Activated naive CD4-positive, alpha-beta T cell (primary cell): ENCODE measurements around the gene GTPBP2.
"Not testable (repeated sequence)": the region's sequence is repeated elsewhere in the genome, so short reads cannot be mapped to it uniquely, and the experiment has no call there.

Experiments used
- DNase-seq, 4 experiments: peaks; one replicate each; lab custom pipeline; 2025; lab: John Stamatoyannopoulos, UW

The GTPBP2 gene, protein sequence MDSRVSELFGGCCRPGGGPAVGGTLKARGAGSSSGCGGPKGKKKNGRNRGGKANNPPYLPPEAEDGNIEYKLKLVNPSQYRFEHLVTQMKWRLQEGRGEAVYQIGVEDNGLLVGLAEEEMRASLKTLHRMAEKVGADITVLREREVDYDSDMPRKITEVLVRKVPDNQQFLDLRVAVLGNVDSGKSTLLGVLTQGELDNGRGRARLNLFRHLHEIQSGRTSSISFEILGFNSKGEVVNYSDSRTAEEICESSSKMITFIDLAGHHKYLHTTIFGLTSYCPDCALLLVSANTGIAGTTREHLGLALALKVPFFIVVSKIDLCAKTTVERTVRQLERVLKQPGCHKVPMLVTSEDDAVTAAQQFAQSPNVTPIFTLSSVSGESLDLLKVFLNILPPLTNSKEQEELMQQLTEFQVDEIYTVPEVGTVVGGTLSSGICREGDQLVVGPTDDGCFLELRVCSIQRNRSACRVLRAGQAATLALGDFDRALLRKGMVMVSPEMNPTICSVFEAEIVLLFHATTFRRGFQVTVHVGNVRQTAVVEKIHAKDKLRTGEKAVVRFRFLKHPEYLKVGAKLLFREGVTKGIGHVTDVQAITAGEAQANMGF

DNA sequence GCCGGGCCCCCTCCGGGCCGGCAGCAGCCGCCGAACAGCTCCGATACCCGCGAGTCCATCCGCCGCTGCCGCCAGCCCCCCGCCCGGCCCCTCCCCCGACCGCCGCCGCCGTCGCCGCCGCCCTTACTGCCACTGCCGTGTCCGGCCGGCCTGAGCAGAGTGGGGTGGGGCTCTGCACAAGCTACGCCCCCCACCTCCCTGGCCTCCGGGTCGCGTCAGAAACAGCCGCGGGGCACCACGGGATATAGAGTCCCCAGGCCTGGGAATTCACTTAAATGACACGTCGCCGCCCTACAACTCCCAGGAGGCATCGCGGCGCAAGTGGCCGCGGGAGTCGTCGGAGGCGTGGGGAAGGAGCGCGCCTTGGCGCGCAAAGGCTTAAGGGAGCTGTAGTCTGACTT, at the start of gene GTPBP2:
Gene GTPBP2, minus strand, starts transcription at position 161 of the 401 bp plus-strand sequence. Its CDS starts 102 bp downstream, at position 59.
- DNase-seq, result peak; percentile 85 to 93 (median 88)

DNA sequence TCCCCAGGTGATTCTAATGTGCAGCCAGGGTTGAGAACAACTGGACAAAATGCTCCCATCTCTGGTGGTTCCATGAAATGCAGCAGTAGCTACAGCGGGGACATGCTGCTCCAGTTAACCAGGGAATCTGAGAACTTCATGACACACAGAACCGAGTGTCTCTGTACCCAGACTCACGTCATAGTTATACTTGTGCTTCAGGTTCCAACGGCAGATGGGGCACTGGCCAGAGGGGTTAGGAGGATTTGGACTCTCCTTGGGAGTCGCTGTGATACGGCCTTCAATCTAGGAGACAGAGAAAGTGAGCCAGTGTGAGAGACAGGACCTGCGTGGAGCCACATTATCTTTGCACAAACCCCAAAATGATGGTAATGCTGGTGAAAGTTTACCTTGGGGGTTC, 49.3 kb upstream of the GTPBP2 start:
- no peak for DNase-seq

DNA sequence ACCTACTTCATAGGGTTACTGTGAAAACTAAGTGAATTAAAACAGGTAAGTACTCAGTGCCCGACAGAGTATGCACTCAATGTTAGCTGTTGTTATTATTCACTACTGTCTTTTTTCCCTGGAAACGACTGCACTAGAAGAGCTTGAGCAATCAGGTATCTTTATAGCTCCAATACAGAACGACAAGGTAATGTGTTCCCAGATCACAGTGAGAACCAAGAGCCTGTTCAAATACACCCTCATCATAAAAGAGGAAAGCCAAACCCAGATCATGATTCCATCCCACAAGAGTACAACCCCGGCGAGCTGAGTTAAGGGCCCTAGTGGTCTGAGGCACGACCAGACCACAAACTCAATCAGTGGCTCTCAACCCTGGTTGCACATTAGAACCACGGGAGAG, 48.7 kb upstream of the GTPBP2 start:
- no peak for DNase-seq

DNA sequence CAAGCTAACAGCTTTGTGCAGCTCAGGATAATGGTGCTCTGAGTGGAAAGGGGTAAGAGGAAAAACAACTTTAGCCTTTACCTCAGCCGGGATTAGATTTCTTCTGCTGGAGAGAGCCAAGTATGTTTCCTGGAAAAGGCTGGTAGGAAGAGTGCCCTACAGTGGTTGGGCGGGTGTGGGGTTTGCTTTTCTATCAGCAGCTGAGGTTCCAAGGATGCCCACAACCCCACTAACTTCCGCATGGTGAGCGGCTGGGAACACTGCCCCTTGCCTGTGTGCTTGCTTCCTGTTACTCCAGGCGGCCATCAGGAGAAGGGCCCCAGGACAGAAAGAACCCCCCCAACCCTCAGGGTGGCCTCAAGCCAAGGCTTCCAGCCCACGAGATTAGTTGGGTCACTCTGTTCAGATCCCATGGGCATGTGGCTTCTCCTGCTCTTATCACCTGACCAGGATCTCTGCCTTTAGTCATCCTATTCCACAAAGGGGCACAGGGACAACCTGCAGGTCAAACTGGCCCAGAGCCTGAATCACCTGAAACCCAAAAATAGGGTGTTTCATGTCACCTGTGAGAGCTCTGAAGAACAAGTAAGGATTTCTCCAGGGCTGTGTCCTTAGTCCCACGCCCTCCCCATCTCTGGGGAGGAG, 48.0 kb upstream of the GTPBP2 start:
- DNase-seq, result no peak

DNA sequence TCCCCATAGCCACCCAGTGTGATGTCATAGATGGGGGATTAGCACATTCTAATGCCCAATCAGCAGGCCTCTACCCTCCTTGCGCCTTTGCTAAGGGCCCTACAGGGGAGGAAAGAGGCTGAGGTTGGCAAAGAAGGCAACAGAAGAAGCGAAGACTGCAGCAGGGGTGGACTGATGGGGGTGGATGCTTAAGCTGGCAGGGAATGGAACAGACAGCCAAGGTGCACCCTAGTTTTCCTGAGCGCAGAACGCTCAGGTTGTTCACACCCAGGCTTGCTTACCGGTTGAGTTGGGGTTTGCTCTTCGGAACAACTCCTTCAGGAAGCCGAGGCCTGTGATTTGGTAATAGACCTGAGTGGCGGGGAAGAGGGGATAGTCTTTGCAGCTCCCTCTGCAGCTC, 45.9 kb upstream of the GTPBP2 start:
- no peak for DNase-seq

DNA sequence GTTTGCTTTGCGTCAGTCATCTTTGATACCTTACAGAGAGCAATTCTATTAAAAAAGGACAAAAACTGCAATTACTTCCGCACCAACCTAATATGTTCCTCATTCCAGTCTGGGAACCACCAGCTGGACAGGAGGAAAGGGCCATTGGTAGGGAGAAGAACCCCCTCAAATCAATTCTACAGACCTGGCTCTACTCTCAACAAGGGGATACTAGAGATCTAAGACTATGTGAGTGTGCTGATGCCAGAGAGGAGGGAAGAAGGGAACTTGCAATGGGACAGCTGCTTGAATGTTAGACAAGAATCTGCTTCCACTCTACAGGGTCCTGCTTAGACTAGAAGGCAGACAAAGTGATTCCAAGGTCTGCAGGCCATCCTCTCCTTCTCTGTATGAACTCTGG, 45.2 kb upstream of the GTPBP2 start:
- DNase-seq, result no peak

DNA sequence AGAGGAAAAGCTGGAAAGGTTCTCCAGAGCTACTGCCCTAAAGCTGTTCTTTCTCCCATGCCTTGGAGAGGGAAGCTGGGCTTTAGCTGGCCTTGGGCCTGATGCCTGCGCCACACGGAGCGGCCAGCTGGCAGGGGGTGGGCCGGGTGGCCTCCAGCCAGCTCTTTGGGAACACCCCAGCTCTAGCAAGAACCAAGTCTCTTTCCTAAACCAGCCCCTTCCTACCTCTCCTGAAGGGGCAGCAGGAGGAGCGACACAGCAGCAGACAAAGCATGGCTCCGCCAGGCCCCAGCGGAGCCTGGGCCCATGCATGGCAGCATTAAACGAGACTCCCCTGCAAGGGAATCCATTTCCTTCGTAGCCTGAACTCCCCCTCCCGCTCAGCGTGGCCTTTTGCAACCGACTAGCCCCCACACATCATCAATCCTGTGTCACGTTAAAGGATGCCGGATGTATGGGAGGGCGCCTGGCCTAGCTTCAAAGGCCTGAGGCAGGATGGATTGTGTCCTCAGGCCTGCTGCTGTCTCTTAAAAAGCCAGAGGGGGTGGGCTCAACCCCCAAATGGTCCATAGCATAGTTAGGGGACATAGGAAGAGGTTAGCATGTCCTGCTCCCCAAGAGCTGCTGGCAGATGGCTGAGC, 44.5 kb upstream of the GTPBP2 start:
- no peak for DNase-seq

DNA sequence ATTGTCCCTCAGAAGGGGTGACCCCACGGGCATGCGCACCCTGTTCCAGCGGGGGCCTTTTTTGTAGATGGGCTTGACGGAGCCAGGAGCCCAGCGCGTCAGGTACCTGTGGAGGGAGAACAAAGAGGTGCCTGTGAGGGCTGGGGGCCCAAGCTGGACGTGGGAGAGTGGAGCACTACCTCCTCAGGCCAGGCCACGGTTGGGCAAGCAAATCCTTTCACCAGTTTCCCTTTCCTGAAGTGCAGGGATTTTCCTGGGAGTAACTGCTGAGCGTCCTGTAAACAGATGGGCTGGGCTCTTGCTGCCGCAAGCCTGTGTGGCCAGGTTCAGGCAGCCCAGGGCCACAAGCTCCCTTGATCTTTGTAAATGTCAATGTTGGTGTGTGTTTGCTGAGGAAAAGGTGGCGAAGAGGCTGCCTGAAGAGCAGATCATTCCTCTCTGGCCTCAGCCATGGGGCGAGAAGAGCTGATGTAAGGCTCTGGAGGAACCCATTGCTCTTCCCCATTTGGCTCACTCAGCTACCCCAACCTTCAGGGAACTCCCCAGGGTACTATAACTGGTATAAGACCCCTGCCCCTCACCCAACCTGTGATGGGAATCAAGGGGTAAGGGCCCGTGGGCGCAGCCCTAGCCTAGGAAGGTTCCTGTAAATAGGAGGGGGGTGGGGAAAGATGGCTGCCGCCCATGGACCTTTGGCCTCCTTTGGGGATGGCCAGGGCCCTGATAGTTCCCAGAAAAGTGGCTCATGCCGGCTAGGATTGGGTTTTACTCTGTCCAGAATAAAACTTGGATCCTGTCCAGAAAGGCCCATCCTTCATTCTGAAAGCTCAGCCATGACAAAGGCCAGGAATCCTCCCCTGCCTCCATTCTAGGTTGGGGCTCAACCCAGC, 43.0 kb upstream of the GTPBP2 start:
- DNase-seq, result no peak

DNA sequence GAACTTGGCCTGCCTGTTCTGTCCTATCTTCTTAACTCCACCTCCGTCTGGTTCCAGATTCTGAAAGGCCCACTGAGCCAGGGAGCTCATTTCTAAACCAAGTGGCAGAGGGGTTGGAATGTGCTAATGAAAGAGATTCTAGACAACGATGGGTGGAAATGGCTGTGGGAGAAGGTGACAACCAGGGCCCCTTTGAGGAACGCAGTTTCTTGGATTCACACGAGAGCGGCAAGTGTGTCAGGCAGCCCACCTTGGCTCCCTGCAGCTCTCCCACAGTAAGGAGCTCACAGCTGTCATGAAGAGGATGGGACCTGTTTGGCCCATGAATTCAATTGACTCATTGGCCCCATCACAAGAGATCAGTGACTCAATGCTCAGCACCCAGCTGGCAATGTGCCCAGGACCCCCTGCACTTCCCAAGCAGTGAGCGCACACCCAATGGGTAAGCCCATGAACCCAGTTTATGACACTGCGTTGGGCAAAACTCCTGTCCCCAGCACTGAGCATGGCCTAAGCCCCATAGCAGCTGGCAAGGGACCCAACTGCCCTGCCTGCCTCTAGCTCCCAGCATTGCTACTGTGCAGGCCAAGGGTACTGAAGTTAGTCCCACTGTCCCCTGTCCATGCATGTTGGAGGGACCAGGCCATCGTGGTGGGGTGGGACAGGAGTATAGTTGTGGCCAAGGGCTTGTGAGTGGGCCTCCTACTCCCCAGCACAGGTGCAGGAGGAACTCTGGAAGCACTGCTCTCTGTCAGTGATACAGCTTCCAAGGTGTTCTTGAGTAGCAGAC, 42.1 kb upstream of the GTPBP2 start:
- DNase-seq, result no peak

DNA sequence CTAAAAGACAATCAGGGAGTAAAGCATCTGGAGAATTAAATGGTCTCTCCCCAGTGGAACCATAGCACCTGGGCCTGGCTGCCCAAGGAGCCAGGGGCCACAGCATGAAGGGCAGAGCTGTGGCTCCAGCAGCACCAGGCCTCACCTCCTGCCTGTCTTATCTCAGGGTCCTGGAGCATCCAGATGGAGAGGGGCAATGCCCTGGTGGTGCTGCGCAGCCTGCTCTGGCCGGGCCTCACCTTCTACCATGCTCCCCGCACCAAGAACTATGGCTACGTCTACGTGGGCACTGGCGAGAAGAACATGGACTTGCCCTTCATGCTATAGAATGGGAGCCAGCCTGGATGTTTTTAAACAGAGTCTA, 41.5 kb upstream of the GTPBP2 start:
- DNase-seq, result no peak

DNA sequence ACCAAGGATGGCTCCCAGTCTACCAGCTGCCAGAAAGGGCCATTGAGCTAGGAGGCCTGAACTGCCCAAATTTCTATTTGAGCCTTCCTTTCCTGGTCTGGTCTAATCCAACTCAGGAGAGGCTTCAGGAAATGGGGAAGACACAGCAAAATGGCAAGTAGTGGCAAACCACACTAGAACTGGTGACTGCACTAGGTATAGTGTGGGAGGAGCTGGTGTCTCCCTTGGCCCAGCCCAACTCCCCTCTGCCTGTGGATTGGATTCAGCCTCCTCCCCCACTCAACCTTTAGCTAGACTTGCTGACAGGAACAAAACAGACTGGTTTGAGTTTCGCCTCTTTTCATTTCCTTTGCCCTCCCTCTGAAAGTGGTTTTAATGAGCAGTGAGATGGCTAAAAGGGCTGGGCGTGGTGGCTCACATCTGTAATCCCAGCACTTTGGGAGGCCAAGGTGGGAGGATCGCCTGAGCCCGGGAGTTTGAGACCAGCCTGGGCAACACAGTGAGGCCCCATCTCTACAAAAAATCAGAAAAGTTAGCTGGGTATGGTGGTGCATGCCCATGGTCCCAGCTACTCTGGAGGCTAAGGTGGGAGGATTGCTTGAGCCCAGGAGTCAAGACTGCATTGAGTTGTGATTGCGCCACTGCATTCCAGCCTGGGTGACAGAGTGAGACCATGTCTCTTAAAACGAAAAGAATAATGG, 41.0 kb upstream of the GTPBP2 start:
- no peak for DNase-seq

DNA sequence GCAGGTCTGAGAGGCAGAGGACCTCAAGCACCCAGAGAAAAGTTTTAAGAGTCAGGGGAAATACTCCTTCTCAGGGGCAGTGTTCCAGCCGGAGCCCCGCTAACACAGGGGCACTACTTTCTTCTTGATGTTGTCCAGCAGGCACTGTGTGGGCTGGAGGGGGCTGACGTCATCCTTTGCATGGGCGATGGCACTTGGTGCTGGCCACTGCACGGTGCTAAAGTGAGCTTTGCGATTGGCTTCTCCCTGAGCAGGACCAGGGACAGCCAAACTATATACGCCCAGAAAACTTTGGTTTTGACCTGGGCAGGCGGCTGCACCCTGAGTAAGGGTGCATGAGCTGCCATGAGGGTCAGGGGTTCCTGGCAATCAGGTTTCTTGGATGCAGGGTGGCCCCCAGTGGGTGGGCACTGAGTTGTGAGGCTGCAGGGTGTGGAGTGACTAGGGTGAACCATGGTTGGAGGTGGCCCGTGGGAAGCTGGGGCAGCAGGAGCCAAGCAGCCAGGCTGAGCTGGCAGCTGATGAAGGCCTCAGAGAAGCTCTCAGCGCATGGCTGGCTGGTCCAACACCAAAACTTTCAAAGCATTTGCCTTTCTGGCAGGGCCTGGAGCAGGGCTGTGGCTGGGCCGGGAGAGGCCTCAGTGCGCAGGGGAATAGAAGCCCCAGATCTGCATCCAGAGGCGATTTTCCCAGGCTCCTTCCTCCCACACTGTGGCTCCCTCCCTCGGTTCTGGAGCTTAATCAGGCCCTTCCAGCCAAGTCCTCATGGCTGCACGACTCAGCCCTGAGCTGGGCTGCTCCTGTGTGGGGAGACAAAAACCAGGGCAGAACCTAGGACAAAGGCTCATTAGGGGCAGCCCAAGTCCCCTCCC, 40.2 kb upstream of the GTPBP2 start:
- DNase-seq, result no peak

DNA sequence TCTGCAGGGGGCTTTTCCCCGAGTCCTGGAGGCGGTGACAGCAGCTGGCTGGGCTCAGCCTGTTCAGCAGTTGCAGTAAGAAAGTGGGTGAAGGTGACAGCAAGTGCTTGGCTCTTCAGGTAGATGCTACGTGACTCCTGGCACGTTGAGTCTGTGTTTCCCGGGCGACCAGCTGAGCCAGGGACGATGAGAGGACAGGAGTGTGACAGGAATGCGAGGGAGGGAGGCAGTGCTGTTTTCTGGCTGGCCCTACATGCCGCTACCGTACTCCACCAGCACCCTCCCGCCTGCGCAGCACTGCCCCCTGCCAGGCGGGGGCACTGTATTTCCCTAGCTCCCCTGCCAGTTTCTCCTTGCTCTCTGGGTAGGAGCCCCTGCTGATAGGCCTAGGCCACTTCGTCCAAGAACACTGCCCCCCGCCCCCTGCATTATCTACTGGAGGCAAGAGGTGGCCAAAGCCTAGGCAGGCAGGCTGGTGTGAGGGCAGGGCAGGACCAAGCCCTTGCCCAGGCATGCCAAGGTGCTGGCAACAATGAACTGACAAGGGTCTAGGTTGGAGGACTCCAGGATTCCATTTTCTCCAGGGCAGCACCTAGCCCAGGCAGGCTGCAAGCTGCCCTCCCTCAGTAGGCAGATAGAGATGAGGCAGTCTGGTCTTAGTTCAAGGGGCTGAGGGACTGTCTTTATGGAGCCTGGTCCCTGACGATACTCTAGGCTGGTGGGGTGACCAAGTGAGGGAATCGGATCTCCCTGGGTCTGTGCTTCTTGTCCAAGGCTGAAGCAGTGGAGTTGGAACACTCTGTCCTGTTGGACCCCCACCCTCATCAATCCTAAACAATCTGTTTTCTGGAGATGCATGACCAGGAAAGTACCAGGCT, 39.3 kb upstream of the GTPBP2 start:
- peak in 1 of 4 experiments; percentile 31 for DNase-seq

DNA sequence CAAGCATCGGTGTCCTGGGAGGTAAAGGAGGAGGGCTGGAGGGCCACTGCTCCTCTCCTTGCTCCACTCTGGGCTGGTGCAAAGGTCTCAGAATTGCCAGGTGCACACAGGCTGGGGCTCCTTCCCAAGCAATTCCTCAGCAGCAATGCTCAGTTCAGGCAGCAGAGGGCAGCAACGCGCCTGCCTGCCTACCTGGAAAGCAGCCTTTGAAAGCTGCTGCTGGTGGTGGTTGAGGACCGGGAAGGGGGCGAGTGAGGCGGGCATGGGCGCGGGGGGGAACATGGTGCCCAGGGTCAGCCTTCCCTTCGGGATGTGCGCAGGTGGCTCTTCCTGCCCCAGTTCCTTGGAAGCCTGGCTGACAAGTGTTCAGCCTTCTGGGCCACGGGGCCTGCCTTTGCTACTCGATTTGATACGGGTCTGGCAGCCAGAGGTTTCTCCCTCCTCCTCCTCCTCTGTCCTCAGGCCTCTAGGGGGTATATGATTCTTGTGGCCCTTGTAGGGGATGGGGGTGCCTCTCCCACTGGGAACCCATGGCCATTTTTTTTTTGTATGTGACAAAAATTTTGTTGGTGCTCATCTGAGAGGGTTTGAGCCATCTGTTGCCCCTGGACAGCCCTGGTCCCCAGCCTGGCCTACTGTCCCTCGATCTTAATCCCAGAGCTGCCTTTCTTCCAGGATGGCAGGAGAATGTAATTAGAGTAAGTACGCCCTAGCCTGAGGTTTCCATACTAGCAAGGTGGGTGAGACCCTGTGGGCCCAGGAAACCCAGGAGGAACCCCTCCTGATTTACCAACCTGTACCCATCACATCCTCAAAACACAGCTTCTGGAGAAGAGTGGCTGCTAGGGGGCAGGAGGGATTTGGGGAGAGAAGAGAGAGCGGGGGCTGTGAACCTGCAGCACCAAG, 38.4 kb upstream of the GTPBP2 start:
- DNase-seq, result peak; percentile 65 to 78 (median 72)

DNA sequence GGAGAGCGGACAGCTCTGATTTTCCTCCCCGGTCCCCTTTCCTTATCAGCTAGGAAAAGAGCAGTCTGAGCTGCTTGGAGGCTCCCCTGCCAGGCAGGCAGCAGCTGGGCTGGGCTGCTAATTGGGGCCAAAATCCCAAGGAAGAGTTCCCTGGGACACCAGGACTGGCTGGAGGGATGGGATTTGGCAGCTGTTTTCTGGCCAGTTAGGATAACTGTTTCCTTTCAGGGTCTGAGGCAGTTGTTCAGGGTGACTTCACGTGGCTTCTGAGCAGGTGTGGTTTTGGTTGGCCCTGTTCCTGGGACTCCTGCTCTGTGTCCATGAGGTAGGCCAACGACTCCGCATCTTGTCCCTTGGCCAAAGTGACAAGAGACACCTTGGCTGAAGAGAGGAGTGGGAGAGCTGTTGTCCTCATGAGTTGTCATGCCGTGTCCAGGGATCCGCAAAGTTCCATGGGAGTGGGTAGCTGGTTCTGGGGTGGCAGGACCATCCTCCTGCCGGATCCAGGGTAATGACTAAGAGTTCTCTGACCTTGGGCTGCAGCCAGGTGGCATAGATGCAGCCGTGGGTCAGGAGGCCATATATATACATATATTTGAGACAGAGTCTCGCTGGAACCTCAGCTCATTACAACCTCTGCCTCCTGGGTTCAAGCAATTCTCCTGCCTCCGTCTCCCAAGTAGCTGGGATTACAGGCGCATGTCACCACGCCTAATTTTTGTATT, 37.3 kb upstream of the GTPBP2 start:
- no peak for DNase-seq

DNA sequence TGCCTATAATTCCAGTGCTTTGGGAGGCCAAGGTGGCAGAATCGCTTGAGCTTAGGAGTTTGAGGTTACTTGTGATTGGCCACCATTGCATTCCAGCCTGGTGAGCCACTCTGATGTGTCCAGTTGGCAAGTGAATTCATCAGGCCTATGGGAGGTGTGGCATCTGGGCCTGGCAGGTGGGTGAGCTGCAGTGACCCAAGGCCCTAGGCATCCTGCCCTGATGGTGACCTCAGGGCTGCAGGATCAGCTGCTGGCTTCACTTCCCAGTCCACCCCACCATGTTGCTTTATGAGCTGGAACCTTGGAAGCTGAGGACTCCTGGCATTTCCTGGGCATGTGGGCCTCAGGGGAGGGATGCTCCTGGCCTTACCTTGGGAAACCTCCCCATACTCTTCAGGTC, 36.3 kb upstream of the GTPBP2 start:
- no peak for DNase-seq

DNA sequence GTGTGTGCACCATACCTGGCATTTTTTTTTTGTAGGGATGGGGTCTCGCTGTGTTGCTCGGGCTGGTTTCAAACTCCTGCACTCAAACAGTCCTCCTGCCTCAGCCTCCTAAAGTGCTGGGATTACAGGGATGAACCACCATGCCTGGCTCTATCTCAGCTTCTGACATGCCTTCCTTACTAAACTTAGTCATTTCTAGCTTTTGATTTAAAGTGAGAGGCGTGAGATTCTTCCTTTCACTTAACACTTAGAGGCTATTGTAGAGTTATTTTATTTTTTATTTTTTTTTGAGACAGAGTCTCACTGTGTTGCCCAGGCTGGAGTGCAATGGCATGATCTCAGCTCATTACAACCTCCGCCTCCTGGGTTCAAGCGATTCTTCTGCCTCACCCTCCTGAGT, 33.9 kb upstream of the GTPBP2 start:
- not testable (repeated sequence) for DNase-seq
